A673 (cell line): Measurements from ENCODE around the gene MRPL1.

Experiments used
- EZH2 ChIP-seq: fragments of 200-600 bp; sonication (generic); IDR thresholded peaks from 2 replicates; pipeline ENCODE4 v1.6.1; 2017; ENCODE audit warnings: borderline replicate concordance, low read depth, mild to moderate bottlenecking, mixed read lengths, antibody characterized with exemption, low read length; ENCODE audit not compliant: poor library complexity, severe bottlenecking
- TF ChIP-seq, protein P1 (sequence below): fragments of 300-800, 200-600 bp; sonication (generic); conservative IDR thresholded peaks from 2 replicates; pipeline ENCODE4 v1.5.1; 2017; ENCODE audit warnings: low read depth, mild to moderate bottlenecking, antibody characterized with exemption, low read length, moderate library complexity, mixed read lengths

DNA sequence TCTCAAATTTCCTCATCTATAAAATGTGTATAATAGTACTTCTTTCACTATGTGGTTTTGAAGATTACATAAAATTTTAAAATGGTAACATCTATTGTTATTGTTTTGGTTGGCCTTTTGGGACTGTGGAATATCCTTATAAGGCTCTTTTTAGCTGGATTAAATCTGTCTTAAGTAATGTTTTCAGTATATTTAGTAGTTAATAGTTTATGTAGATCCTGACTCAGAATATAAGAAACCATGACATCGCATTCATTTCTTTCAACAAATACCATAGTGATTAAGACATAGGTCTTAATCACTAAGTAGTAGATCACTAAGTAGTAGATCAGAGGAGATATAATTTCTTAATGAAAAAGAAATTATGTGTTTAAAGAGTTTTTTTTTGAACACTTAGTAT lies 48.5 kb downstream of the MRPL1 start:
- TF ChIP-seq, protein P1, sequence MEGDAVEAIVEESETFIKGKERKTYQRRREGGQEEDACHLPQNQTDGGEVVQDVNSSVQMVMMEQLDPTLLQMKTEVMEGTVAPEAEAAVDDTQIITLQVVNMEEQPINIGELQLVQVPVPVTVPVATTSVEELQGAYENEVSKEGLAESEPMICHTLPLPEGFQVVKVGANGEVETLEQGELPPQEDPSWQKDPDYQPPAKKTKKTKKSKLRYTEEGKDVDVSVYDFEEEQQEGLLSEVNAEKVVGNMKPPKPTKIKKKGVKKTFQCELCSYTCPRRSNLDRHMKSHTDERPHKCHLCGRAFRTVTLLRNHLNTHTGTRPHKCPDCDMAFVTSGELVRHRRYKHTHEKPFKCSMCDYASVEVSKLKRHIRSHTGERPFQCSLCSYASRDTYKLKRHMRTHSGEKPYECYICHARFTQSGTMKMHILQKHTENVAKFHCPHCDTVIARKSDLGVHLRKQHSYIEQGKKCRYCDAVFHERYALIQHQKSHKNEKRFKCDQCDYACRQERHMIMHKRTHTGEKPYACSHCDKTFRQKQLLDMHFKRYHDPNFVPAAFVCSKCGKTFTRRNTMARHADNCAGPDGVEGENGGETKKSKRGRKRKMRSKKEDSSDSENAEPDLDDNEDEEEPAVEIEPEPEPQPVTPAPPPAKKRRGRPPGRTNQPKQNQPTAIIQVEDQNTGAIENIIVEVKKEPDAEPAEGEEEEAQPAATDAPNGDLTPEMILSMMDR, result no peak
- TF ChIP-seq EZH2, result no peak
